HepG2 (cell line): ENCODE measurements around the gene MYCBPAP. TPM values are rescaled to one million over a fixed set of nuclear protein-coding genes. Genes with fewer than 3 reads are reported as not detected.

Experiments used
- BRD4 ChIP-seq: sonication (generic); formaldehyde crosslinking; IDR thresholded peaks from 2 replicates; pipeline ENCODE4 v1.4.0; 2020; ENCODE audit warnings: missing genetic modification reagents
- CEBPG ChIP-seq: IDR thresholded peaks from 2 replicates; pipeline ENCODE4 v1.6.1; 2016
- ISX ChIP-seq: sonication (generic); formaldehyde crosslinking; conservative IDR thresholded peaks from 2 replicates; pipeline ENCODE4 v1.5.0; 2020; ENCODE audit warnings: missing genetic modification reagents
- LCORL ChIP-seq, 2 experiments: fragments of 450-650 bp in 1 of 2; sonication (generic) in 1 of 2; formaldehyde crosslinking in 1 of 2; IDR thresholded peaks; 2 replicates each; pipeline versions ENCODE4 v1.5.0 to v1.6.1; 2017 to 2020; ENCODE audit warnings: antibody characterized with exemption in 1 of 2, missing genetic modification reagents in 1 of 2
- MEF2D ChIP-seq: sonication (generic); formaldehyde crosslinking; IDR thresholded peaks from 2 replicates; pipeline ENCODE4 v1.5.1; 2020; ENCODE audit warnings: mild to moderate bottlenecking, missing genetic modification reagents
- SCMH1 ChIP-seq: sonication (generic); formaldehyde crosslinking; IDR thresholded peaks from 2 replicates; pipeline ENCODE4 v1.9.0; 2021; ENCODE audit warnings: missing genetic modification reagents, mild to moderate bottlenecking, borderline replicate concordance
- ZNF232 ChIP-seq: sonication (generic); formaldehyde crosslinking; IDR thresholded peaks from 2 replicates; pipeline ENCODE4 v1.4.0; 2020; ENCODE audit warnings: missing genetic modification reagents, borderline replicate concordance
- ZNF274 ChIP-seq: sonication (generic); formaldehyde crosslinking; IDR thresholded peaks from 2 replicates; pipeline ENCODE4 v1.5.1; 2020; ENCODE audit warnings: mild to moderate bottlenecking, missing genetic modification reagents
- ZNF343 ChIP-seq: sonication (generic); formaldehyde crosslinking; IDR thresholded peaks from 2 replicates; pipeline ENCODE4 v1.4.0; 2020; ENCODE audit warnings: mild to moderate bottlenecking, missing genetic modification reagents
- ZNF367 ChIP-seq: sonication (generic); formaldehyde crosslinking; IDR thresholded peaks from 2 replicates; pipeline ENCODE4 v1.4.0; 2020; ENCODE audit warnings: missing genetic modification reagents, borderline replicate concordance
- ZNF430 ChIP-seq: sonication (generic); formaldehyde crosslinking; IDR thresholded peaks from 2 replicates; pipeline ENCODE4 v1.9.0; 2021; ENCODE audit warnings: mild to moderate bottlenecking, missing genetic modification reagents
- ZNF615 ChIP-seq: sonication (generic); formaldehyde crosslinking; IDR thresholded peaks from 2 replicates; pipeline ENCODE4 v1.5.0; 2020; ENCODE audit warnings: mild to moderate bottlenecking, missing genetic modification reagents, borderline replicate concordance
- ZNF747 ChIP-seq: sonication (generic); formaldehyde crosslinking; IDR thresholded peaks from 2 replicates; pipeline ENCODE4 v1.8.1; 2023; ENCODE audit warnings: missing genetic modification reagents, mild to moderate bottlenecking, borderline replicate concordance
- ZNF777 ChIP-seq: sonication (generic); formaldehyde crosslinking; IDR thresholded peaks from 2 replicates; pipeline ENCODE4 v1.4.0; 2020; ENCODE audit warnings: missing genetic modification reagents
- ZNF781 ChIP-seq: sonication (generic); formaldehyde crosslinking; IDR thresholded peaks from 2 replicates; pipeline ENCODE4 v1.5.1; 2020; ENCODE audit warnings: borderline replicate concordance, mild to moderate bottlenecking, missing genetic modification reagents; ENCODE audit errors: not compliant biosample characterization
- polyA plus RNA-seq, 8 experiments: library from polyadenylated mRNA; depleted of rRNA in 3 of 8; stranded (reverse) in 7 of 8; unstranded in 1 of 8; fragments of >200 nt; fragmentation: Illumina TruSeq in 4 of 8; extraction: Trizol in 4 of 8; gene quantifications; 2 replicates each; pipeline versions ENCODE4 v1.2.1 to v1.2.3, GENCODE V29; 2011 to 2016; ENCODE audit warnings: low read depth in 4 of 8, missing spikeins in 1 of 8, mixed read lengths in 1 of 8; ENCODE audit not compliant: insufficient read depth in 1 of 8
- total RNA-seq, 5 experiments: library from RNA; depleted of rRNA; stranded (reverse); fragments of >200 nt; fragmentation: Illumina TruSeq; extraction: Trizol; gene quantifications; 2 replicates each; pipeline ENCODE4 v1.2.3, GENCODE V29; 2016; ENCODE audit warnings: low read depth in 1 of 5
- TF ChIP-seq, protein P1 (sequence below): sonication (generic); formaldehyde crosslinking; IDR thresholded peaks from 2 replicates; pipeline ENCODE4 v1.4.0; 2020; ENCODE audit warnings: mild to moderate bottlenecking, missing genetic modification reagents
- TF ChIP-seq, protein P2 (sequence below): sonication (generic); formaldehyde crosslinking; IDR thresholded peaks from 2 replicates; pipeline ENCODE4 v1.5.0; 2020; ENCODE audit warnings: missing genetic modification reagents
- TF ChIP-seq, protein P3 (sequence below): sonication (generic); formaldehyde crosslinking; IDR thresholded peaks from 2 replicates; pipeline ENCODE4 v1.8.0; 2022; ENCODE audit warnings: missing genetic modification reagents, mild to moderate bottlenecking, borderline replicate concordance
- TF ChIP-seq, protein P4 (sequence below): IDR thresholded peaks from 2 replicates; pipeline ENCODE4 v1.6.1; 2016

The MYCBPAP gene
- total and polyA plus RNA-seq, 2 of the 13 experiments (the other 11 are each of a cell fraction or from before 2014, with no cell fraction given), result 0.22 to 0.24 TPM

DNA sequence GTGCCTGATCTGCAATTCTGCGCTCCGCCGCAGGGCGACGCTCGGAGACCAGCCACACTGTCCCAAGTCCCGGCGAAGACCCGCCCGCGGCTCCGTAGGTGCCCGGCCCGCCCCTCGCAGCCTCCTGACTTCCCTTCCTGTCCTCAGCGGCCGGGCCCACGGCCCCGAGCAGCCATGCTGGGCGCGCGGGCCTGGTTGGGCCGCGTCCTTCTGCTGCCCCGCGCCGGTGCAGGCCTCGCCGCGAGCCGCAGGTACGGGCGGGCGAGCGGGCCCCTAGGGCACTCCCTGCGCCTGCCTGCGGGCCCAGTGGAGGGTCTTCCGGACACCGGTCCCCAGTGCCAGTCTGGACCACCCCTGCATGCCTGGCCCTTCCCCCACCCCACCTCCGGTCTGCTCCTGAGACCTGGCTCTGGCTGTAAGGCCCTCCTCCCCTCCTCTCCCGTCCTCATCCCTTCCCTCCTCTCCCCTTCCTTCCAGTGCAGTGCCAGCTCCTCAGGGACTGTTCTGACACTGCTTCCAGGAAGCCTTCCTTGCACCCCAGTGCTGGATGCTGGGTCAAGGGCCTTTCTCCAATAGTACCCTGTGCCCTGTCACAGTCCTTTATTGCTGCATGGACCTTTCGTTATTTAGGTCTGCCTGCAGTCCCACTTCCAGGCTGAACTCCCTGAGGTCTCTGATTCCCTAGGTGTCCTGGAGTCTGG is 38.9 kb downstream of the MYCBPAP start, which contains the start of gene SPATA20 (continued):
- peak; percentile 46; the same call in 1 of the 2 replicates for TF ChIP-seq ZNF747 (CRISPR knock-in tag)
- no peak for TF ChIP-seq ZNF615
- TF ChIP-seq ZNF777, result peak; percentile 69
- TF ChIP-seq, protein P1, sequence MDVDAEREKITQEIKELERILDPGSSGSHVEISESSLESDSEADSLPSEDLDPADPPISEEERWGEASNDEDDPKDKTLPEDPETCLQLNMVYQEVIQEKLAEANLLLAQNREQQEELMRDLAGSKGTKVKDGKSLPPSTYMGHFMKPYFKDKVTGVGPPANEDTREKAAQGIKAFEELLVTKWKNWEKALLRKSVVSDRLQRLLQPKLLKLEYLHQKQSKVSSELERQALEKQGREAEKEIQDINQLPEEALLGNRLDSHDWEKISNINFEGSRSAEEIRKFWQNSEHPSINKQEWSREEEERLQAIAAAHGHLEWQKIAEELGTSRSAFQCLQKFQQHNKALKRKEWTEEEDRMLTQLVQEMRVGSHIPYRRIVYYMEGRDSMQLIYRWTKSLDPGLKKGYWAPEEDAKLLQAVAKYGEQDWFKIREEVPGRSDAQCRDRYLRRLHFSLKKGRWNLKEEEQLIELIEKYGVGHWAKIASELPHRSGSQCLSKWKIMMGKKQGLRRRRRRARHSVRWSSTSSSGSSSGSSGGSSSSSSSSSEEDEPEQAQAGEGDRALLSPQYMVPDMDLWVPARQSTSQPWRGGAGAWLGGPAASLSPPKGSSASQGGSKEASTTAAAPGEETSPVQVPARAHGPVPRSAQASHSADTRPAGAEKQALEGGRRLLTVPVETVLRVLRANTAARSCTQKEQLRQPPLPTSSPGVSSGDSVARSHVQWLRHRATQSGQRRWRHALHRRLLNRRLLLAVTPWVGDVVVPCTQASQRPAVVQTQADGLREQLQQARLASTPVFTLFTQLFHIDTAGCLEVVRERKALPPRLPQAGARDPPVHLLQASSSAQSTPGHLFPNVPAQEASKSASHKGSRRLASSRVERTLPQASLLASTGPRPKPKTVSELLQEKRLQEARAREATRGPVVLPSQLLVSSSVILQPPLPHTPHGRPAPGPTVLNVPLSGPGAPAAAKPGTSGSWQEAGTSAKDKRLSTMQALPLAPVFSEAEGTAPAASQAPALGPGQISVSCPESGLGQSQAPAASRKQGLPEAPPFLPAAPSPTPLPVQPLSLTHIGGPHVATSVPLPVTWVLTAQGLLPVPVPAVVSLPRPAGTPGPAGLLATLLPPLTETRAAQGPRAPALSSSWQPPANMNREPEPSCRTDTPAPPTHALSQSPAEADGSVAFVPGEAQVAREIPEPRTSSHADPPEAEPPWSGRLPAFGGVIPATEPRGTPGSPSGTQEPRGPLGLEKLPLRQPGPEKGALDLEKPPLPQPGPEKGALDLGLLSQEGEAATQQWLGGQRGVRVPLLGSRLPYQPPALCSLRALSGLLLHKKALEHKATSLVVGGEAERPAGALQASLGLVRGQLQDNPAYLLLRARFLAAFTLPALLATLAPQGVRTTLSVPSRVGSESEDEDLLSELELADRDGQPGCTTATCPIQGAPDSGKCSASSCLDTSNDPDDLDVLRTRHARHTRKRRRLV (CRISPR knock-in tag), result no peak
- peak; percentile 77; the same call in 1 of the 2 replicates for TF ChIP-seq ZNF367 (CRISPR knock-in tag)
- TF ChIP-seq, protein P2, sequence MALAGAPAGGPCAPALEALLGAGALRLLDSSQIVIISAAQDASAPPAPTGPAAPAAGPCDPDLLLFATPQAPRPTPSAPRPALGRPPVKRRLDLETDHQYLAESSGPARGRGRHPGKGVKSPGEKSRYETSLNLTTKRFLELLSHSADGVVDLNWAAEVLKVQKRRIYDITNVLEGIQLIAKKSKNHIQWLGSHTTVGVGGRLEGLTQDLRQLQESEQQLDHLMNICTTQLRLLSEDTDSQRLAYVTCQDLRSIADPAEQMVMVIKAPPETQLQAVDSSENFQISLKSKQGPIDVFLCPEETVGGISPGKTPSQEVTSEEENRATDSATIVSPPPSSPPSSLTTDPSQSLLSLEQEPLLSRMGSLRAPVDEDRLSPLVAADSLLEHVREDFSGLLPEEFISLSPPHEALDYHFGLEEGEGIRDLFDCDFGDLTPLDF, result peak; percentile 82
- peak; percentile 51; the same call in 1 of the 2 replicates for TF ChIP-seq CEBPG (CRISPR knock-in tag)
- TF ChIP-seq LCORL (IDR thresholded peaks at IDR 0.05), result no peak
- TF ChIP-seq LCORL (CRISPR knock-in tag; IDR thresholded peaks at IDR 0.05), result peak; percentile 92
- TF ChIP-seq, protein P3, sequence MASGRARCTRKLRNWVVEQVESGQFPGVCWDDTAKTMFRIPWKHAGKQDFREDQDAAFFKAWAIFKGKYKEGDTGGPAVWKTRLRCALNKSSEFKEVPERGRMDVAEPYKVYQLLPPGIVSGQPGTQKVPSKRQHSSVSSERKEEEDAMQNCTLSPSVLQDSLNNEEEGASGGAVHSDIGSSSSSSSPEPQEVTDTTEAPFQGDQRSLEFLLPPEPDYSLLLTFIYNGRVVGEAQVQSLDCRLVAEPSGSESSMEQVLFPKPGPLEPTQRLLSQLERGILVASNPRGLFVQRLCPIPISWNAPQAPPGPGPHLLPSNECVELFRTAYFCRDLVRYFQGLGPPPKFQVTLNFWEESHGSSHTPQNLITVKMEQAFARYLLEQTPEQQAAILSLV, result peak; percentile 92; the same call in 1 of the 2 replicates
- no peak for TF ChIP-seq SCMH1
- TF ChIP-seq ZNF274, result no peak
- TF ChIP-seq, protein P4, sequence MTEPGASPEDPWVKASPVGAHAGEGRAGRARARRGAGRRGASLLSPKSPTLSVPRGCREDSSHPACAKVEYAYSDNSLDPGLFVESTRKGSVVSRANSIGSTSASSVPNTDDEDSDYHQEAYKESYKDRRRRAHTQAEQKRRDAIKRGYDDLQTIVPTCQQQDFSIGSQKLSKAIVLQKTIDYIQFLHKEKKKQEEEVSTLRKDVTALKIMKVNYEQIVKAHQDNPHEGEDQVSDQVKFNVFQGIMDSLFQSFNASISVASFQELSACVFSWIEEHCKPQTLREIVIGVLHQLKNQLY (CRISPR knock-in tag), result no peak
- TF ChIP-seq ZNF232 (CRISPR knock-in tag), result 0 out of 2 replicates have a peak, but pooled peaks have one; percentile 41
- TF ChIP-seq ZNF430, result peak; percentile 70; the same call in 1 of the 2 replicates
- TF ChIP-seq MEF2D, result no peak
- TF ChIP-seq ISX (CRISPR knock-in tag), result peak; percentile 94
- no peak for TF ChIP-seq ZNF781 (CRISPR knock-in tag)
- peak; percentile 78; the same call in 1 of the 2 replicates for TF ChIP-seq BRD4 (CRISPR knock-in tag)
- TF ChIP-seq ZNF343 (CRISPR knock-in tag), result no peak; the same call in 1 of the 2 replicates
